ENCODE data around the gene CSNK2A2. TPM values are rescaled to one million over a fixed set of nuclear protein-coding genes. Genes with fewer than 3 reads are reported as not detected.

The CSNK2A2 gene
- polyA plus RNA-seq, 1 donor from 2014 or later: 36.7 TPM

- H3K9me3 ChIP-seq (ENCODE audit: low read length): no peaks in the 10 kb centered on the region
- H3K9me2 ChIP-seq (ENCODE audit: insufficient read depth, low read length): no peaks in the 10 kb centered on the region
- H3K27me3 ChIP-seq (ENCODE audit: insufficient read depth, low read depth, low read length): no peaks in the 10 kb centered on the region
- H2AFZ ChIP-seq (ENCODE audit: low read depth, low read length): no peak overlapping the region
- H3F3A ChIP-seq (ENCODE audit: insufficient read depth, low read length, poor library complexity, severe bottlenecking): no peaks in the 10 kb centered on the region
- H4K20me1 ChIP-seq (ENCODE audit: insufficient read depth): no peaks in the 10 kb centered on the region
- no peak overlapping the region for H3K9ac ChIP-seq (ENCODE audit: low read length)
- H3K4me2 ChIP-seq (ENCODE audit: low read length): no peak overlapping the region
- TF ChIP-seq, protein P1, sequence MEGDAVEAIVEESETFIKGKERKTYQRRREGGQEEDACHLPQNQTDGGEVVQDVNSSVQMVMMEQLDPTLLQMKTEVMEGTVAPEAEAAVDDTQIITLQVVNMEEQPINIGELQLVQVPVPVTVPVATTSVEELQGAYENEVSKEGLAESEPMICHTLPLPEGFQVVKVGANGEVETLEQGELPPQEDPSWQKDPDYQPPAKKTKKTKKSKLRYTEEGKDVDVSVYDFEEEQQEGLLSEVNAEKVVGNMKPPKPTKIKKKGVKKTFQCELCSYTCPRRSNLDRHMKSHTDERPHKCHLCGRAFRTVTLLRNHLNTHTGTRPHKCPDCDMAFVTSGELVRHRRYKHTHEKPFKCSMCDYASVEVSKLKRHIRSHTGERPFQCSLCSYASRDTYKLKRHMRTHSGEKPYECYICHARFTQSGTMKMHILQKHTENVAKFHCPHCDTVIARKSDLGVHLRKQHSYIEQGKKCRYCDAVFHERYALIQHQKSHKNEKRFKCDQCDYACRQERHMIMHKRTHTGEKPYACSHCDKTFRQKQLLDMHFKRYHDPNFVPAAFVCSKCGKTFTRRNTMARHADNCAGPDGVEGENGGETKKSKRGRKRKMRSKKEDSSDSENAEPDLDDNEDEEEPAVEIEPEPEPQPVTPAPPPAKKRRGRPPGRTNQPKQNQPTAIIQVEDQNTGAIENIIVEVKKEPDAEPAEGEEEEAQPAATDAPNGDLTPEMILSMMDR (IDR thresholded peaks at IDR 0.05; ENCODE audit: poor library complexity, severe bottlenecking): no peak
- TF ChIP-seq EP300 (conservative IDR thresholded peaks at IDR 0.05; ENCODE audit: poor library complexity, severe bottlenecking): no peak
- no peak for TF ChIP-seq POLR2AphosphoS5 (IDR thresholded peaks at IDR 0.05)
- TF ChIP-seq REST (IDR thresholded peaks at IDR 0.05; ENCODE audit: borderline replicate concordance): no peak
- no peak for TF ChIP-seq EZH2 (IDR thresholded peaks at IDR 0.05; ENCODE audit: borderline replicate concordance, insufficient read depth, low read length, poor library complexity, severe bottlenecking)
- no peak for TF ChIP-seq SMC3 (conservative IDR thresholded peaks at IDR 0.05; ENCODE audit: poor library complexity)
- TF ChIP-seq RAD21 (conservative IDR thresholded peaks at IDR 0.05): no peak
- no peak for TF ChIP-seq MXI1 (conservative IDR thresholded peaks at IDR 0.05; ENCODE audit: poor library complexity, severe bottlenecking)
- no peak for TF ChIP-seq TAF1 (IDR thresholded peaks at IDR 0.05; ENCODE audit: low read depth)
- H3K27ac ChIP-seq (ENCODE audit: low read length): no peak overlapping the region
- H3K79me2 ChIP-seq (replicated peaks; ENCODE audit: insufficient read depth, low read length): no peaks in the 10 kb centered on the region
- H3K4me3 ChIP-seq (ENCODE audit: low read length): no peak overlapping the region
- H3K36me3 ChIP-seq (ENCODE audit: insufficient read depth, low read length): no peaks in the 10 kb centered on the region
These were observed 7.5 kb upstream of the CSNK2A2 start for GRCh38 chr16:58205276-58206036.

DNA sequence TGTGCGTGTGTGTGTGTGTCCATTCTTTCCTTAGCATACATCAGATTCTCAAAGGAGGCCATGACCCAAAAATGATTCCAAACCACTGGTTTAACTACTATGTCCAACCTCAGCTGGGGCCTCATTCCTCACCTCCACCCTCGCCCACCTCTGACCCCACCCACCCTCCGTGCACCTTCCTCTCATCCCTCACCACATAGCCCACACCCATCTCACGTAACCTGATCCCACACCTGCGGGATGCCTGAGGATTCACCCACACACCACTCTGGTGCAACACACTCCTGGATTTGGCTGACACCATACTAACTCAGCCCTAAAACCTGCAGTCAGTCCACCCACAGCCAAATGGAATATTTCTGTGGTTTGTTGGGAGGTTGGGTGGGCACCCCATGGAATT is 3.3 kb upstream of the CSNK2A2 start:
- no peaks in the 10 kb centered on the region for H4K20me1 ChIP-seq (ENCODE audit: insufficient read depth)
- H3F3A ChIP-seq (ENCODE audit: insufficient read depth, low read length, poor library complexity, severe bottlenecking): no peaks in the 10 kb centered on the region
- H3K27me3 ChIP-seq (ENCODE audit: insufficient read depth, low read depth, low read length): no peaks in the 10 kb centered on the region
- H3K4me2 ChIP-seq (ENCODE audit: low read length): no peak overlapping the region
- no peak overlapping the region for H3K27ac ChIP-seq (ENCODE audit: low read length)
- no peaks in the 10 kb centered on the region for H3K36me3 ChIP-seq (ENCODE audit: insufficient read depth, low read length)
- no peak overlapping the region for H2AFZ ChIP-seq (ENCODE audit: low read depth, low read length)
- no peaks in the 10 kb centered on the region for H3K9me3 ChIP-seq (ENCODE audit: low read length)
- H3K4me3 ChIP-seq (ENCODE audit: low read length): no peak overlapping the region
- no peak for TF ChIP-seq SMC3 (conservative IDR thresholded peaks at IDR 0.05; ENCODE audit: poor library complexity)
- TF ChIP-seq, protein P1 (IDR thresholded peaks at IDR 0.05; ENCODE audit: poor library complexity, severe bottlenecking): no peak
- no peak for TF ChIP-seq EZH2 (IDR thresholded peaks at IDR 0.05; ENCODE audit: borderline replicate concordance, insufficient read depth, low read length, poor library complexity, severe bottlenecking)
- TF ChIP-seq RAD21 (conservative IDR thresholded peaks at IDR 0.05): no peak
- TF ChIP-seq TAF1 (IDR thresholded peaks at IDR 0.05; ENCODE audit: low read depth): no peak
- TF ChIP-seq EP300 (conservative IDR thresholded peaks at IDR 0.05; ENCODE audit: poor library complexity, severe bottlenecking): no peak
- no peak for TF ChIP-seq REST (IDR thresholded peaks at IDR 0.05; ENCODE audit: borderline replicate concordance)
- TF ChIP-seq MXI1 (conservative IDR thresholded peaks at IDR 0.05; ENCODE audit: poor library complexity, severe bottlenecking): no peak
- TF ChIP-seq POLR2AphosphoS5 (IDR thresholded peaks at IDR 0.05): no peak
- no peak overlapping the region for H3K9ac ChIP-seq (ENCODE audit: low read length)
- H3K79me2 ChIP-seq (replicated peaks; ENCODE audit: insufficient read depth, low read length): peaks cover 9% of the 10 kb centered on the region
- no peaks in the 10 kb centered on the region for H3K9me2 ChIP-seq (ENCODE audit: insufficient read depth, low read length)

All from neural cell (in vitro differentiated cells).